GM12891 (cell line): ENCODE data around the gene OTOF. TPM values are rescaled to one million over a fixed set of nuclear protein-coding genes. Genes with fewer than 3 reads are reported as not detected.

ENCODE experiments used
- DNase-seq: peaks from one replicate; pipeline ENCODE4 v3.0.0; 2011; ENCODE audit warnings: low spot score; ENCODE audit not compliant: insufficient read length
- FAIRE-seq: peaks from 2 replicates; lab custom pipeline; 2011; peaks lifted over from hg19 to GRCh38; lab: Jason Lieb, UNC
- PAX5 ChIP-seq: IDR thresholded peaks from 2 replicates; pipeline ENCODE4 v1.6.1; 2011; ENCODE audit warnings: low read length, moderate library complexity, mild to moderate bottlenecking; ENCODE audit not compliant: insufficient read depth, severe bottlenecking
- POLR2A ChIP-seq: IDR thresholded peaks from 2 replicates; pipeline ENCODE4 v1.6.1; 2011; ENCODE audit warnings: low read depth, low read length, control low read depth
- POLR2AphosphoS5 ChIP-seq: IDR thresholded peaks from 2 replicates; pipeline ENCODE4 v1.6.1; 2011; ENCODE audit warnings: low read depth, low read length, control low read depth
- POU2F2 ChIP-seq: IDR thresholded peaks from 2 replicates; pipeline ENCODE4 v1.6.1; 2011; ENCODE audit warnings: low read depth, mild to moderate bottlenecking, control low read depth, low read length, moderate library complexity
- SPI1 ChIP-seq: IDR thresholded peaks from 2 replicates; pipeline ENCODE4 v1.6.1; 2011; ENCODE audit warnings: low read depth, low read length, control low read depth
- TAF1 ChIP-seq: IDR thresholded peaks from 2 replicates; pipeline ENCODE4 v1.6.1; 2011; ENCODE audit warnings: low read depth, low read length, control low read depth
- polyA plus RNA-seq: library from polyadenylated mRNA; unstranded; fragments of >200 nt; gene quantifications from one replicate; pipeline ENCODE4 v1.2.1, GENCODE V29; 2012; ENCODE audit warnings: low read depth, missing spikeins, inconsistent platforms; ENCODE audit not compliant: missing spikeins

Gene OTOF
- polyA plus RNA-seq, result 0.04 TPM

- no peak for TF ChIP-seq POLR2A
- TF ChIP-seq PAX5, result no peak
- TF ChIP-seq TAF1, result no peak
- no peak for TF ChIP-seq POLR2AphosphoS5
- no peak for TF ChIP-seq POU2F2
- TF ChIP-seq SPI1, result no peak
- FAIRE-seq, result no peak
- DNase-seq, result no peak
Measured at GRCh38 chr2:26477911-26478253, at the start of gene OTOF. TSS of gene OTOF (minus strand) at chr2:26478124.

GRCh38 chr2:26526589-26526988 is 48.7 kb upstream of the OTOF start:
- FAIRE-seq (peak; percentile 62), DNase-seq (no peak)
- TF ChIP-seq TAF1 (no peak), POLR2A (no peak), SPI1 (no peak), PAX5 (no peak), POLR2AphosphoS5 (no peak), POU2F2 (no peak)

- no peak for FAIRE-seq
Measured at GRCh38 chr2:26526105-26526504, 48.2 kb upstream of the OTOF start.

GRCh38 chr2:26523750-26524149 is 45.8 kb upstream of the OTOF start:
- TF ChIP-seq SPI1, result no peak
- TF ChIP-seq POLR2A, result no peak
- TF ChIP-seq PAX5, result no peak
- TF ChIP-seq POU2F2, result no peak
- FAIRE-seq (no peak), DNase-seq (no peak)

More at GRCh38 chr2:26526105-26526504, 48.2 kb upstream of the OTOF start:
- TF ChIP-seq PAX5, result no peak
- no peak for TF ChIP-seq SPI1
- TF ChIP-seq TAF1, result no peak
- TF ChIP-seq POU2F2, result no peak
- TF ChIP-seq POLR2A, result no peak
- no peak for TF ChIP-seq POLR2AphosphoS5
- DNase-seq, result no peak

DNA sequence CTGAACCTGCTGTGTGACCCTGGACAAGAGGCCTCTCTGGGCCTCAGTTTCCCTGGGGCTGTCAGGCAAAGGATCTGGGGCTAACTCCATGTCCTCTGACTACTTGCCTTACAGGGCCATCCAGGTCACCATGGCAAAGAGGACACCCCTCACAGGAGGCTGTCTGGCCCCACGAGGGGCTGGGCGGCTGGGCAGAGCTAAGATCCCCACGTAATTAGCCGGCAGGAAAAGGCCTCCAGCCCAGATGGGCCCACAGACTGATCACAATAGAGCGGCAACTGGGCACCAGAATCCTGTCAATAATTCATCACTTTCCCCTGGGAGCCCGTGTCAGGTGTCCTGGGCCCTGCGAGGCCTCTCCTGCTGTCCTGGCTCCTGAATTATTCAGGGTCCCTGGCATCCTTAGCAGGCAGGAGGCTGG is 44.8 kb upstream of the OTOF start:
- TF ChIP-seq TAF1 (no peak), PAX5 (no peak), SPI1 (no peak), POU2F2 (no peak), POLR2AphosphoS5 (no peak), POLR2A (no peak)
- FAIRE-seq (no peak), DNase-seq (no peak)

GRCh38 chr2:26522325-26522724 is 44.4 kb upstream of the OTOF start:
- no peak for FAIRE-seq
- TF ChIP-seq POU2F2 (no peak), SPI1 (no peak), POLR2AphosphoS5 (no peak), TAF1 (no peak), POLR2A (no peak), PAX5 (no peak)
- no peak for DNase-seq

DNA sequence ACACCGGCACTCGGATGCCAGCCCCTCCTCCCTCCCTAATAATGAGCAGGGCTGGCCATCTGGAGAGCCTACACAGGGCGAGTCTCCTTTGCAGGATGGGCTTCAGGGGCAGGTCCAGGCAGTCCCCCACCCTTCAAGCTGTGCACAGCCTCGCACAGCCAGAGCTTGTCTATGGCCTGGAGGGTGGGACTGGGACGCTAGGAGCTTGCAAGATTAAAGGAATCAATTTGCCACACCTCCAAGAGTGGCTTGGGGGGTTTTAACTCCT is 43.9 kb upstream of the OTOF start:
- DNase-seq (no peak), FAIRE-seq (no peak)
- TF ChIP-seq PAX5 (no peak), SPI1 (no peak), TAF1 (no peak), POLR2AphosphoS5 (no peak), POU2F2 (no peak), POLR2A (no peak)

DNA sequence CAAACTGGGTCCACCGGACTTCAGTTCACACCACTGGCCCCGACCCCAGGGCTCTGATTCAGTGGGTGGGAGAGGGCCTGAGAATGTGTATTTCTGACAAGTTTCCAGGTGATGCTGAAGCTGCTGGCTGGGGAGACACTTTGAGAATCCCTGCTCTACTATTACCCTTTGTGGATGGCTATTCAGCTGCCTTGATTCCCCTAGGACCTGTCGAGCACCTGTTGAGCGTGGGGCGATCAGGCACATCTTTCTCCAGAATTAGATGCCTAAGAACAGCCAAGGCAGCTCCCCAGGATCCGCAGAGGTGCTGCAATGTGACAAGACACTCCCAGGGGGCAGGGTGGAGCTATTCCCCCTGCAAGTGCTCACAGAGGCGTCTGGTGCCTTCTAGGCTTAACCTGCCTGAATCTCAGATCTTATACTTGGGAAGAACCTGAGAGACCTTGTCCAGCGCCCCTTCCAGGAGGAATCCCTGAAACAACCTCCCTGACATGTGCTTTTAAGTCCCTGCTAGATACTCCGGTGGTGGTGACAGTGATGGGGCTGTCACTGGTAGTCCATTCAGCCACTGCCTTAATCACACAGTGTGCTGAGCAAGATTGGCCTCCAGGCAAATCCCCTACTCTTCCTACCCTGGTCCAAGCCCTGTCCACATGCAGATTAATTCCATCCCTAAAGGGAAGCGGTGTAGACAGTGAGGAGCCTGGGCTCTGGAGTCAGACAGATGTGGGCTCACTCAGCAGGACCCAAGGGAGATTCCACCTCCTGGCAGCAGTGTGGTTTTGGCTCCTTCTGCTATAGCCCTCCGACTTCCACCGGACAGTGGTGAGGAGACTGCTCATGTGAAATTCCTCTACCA is 43.4 kb upstream of the OTOF start:
- DNase-seq (peak; percentile 52), FAIRE-seq (no peak)
- TF ChIP-seq PAX5, result no peak
- no peak for TF ChIP-seq POU2F2
- TF ChIP-seq POLR2A, result no peak
- TF ChIP-seq POLR2AphosphoS5, result no peak

DNA sequence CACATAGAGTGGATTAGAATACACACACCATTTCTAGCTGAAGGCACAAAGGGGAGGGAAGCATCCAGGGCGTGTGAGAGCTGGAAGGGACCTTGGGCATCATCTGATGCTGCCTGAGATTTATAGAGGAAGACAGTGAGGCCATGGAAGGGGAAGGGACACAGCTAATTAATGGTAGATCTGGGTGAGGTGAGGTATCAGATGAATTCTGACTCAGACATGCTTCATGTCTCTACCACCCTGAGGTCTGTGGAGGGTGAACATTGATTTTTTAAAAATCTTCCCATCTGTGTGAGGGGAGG is 42.2 kb upstream of the OTOF start:
- DNase-seq (no peak), FAIRE-seq (no peak)
- TF ChIP-seq TAF1, result no peak
- TF ChIP-seq POLR2AphosphoS5, result no peak
- TF ChIP-seq POU2F2, result no peak
- TF ChIP-seq PAX5, result no peak
- TF ChIP-seq SPI1, result no peak
- TF ChIP-seq POLR2A, result no peak

DNA sequence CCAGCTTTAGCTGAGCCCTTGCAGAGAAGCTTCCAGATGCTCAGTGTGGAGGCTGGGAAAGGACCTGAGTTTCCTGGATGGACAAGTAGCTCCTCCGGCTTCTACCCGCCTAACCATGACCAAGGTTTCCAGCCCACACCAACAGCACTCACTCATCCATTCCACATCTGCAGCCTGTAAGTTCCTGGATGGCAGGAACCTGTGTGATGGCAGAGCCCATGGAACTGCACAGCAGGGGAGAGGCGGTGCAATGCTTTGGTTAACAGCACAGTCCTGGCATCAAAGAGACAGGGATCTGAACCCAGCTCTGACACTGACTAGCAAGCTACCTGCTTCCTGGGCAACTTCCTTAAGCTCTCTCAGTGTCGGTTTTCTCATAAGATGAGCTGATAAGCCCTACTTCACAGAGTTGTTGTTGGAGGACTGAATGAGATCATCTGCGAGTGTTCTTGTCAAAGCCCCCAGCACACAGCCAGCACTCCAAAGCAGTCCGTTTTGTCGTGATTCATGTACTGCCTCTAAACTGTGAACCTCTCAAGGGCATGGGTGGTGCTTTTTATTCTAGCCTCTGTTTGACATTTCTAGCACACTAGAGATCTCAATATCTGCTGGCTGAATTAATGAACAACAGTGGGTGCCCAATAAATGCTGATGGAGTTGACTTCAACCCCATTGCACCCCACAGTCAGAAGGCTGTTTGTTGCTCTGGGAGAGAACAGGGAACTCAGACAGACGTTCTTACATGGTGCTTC is 41.6 kb upstream of the OTOF start:
- TF ChIP-seq PAX5 (no peak), POLR2AphosphoS5 (no peak), POU2F2 (no peak), POLR2A (no peak)
- no peak for FAIRE-seq

More for the DNA sequence above, 41.6 kb upstream of the OTOF start:
- no peak for DNase-seq
